ENCODE results near the gene ZNF212. TPM values are rescaled to one million over a fixed set of nuclear protein-coding genes. Genes with fewer than 3 reads are reported as not detected.

ZNF212 gene
- total RNA-seq, 1 donor from 2014 or later = 12.8 TPM

DNA sequence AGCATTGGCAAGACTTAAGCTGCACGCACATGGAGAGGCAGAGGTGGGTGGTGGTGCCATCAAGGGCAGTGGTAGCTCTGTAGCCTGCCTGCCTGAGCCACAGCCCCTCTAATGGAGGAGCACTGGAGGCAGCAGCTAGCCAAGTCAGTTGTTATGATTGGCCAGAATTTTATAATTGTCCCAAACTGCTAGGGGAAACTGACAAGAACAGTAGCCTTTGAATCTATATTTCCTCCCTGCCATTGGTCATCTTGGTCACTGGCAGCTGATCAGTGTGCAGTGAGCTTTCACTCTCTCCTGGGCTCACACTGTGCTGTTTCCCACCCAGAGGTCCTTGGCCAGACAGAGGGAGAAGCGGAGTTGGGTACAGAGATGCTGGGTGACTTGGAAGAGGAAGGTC, 12.9 kb downstream of the ZNF212 start:
- Mint-ChIP-seq H3K27me3 (ENCODE audit: unreplicated experiment) (peaks cover 3% of the 10 kb centered on the region), H3K4me1 (ENCODE audit: unreplicated experiment) (no peaks in the 10 kb centered on the region), H3K4me3 (ENCODE audit: unreplicated experiment) (no peak overlapping the region), H3K9me3 (ENCODE audit: unreplicated experiment) (no peaks in the 10 kb centered on the region), H3K36me3 (ENCODE audit: low read depth, unreplicated experiment) (peaks cover 19% of the 10 kb centered on the region), H3K27ac (ENCODE audit: unreplicated experiment) (no peak overlapping the region)
- DNase-seq (ENCODE audit: low spot score) = no peak
- no peak for TF ChIP-seq CTCF (IDR thresholded peaks at IDR 0.05; ENCODE audit: unreplicated experiment)

DNA sequence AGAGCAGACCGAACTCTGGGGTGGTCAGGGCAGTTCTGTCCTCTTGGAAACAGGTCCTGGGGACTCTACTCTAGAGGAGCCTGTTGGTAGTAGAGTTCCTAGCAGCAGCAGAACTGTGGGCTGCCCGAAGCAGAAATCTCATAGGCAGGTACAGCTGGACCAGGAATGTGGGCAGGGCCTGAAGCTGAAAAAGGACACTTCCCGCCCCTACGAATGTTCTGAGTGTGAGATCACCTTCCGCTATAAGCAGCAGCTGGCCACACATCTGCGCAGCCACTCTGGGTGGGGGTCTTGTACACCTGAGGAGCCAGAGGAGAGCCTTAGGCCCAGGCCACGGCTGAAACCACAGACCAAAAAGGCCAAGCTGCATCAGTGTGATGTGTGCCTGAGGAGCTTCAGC, 14.2 kb downstream of the ZNF212 start:
- Mint-ChIP-seq H3K9me3 (ENCODE audit: unreplicated experiment) (no peaks in the 10 kb centered on the region), H3K4me3 (ENCODE audit: unreplicated experiment) (no peak overlapping the region), H3K36me3 (ENCODE audit: low read depth, unreplicated experiment) (peaks cover 19% of the 10 kb centered on the region), H3K4me1 (ENCODE audit: unreplicated experiment) (peaks cover 6% of the 10 kb centered on the region), H3K27ac (ENCODE audit: unreplicated experiment) (no peak overlapping the region), H3K27me3 (ENCODE audit: unreplicated experiment) (peaks cover 3% of the 10 kb centered on the region)
- no peak for TF ChIP-seq CTCF (IDR thresholded peaks at IDR 0.05; ENCODE audit: unreplicated experiment)
- no peak for DNase-seq (ENCODE audit: low spot score)

DNA sequence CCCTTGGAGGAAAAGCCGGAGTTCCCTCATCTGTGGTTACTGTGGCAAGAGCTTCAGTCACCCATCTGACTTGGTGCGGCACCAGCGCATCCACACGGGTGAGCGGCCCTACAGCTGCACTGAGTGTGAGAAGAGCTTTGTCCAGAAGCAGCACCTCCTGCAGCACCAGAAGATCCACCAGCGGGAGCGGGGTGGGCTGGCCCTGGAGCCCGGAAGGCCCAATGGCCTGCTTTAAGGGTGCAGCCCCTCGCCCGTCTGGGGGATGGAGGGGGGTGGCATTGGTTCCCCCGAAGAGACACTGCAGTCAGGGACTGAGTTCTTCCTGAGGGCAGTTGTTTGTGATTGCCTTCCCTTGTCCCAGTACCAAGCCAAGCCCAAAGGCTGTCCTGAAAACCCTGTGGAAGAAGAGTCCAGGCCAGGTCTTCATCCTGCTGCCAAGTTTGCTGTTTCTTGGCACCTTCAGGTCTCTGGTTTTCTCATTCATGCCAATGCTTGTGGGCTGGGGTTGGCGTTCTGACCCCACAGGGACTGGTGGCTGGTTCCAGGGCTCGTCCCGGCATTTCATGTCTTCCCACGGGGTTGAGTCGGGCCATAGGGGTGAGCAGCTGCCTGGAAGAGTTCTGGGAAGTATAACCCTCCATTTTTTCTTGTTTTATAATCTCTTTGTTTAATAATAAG, 14.9 kb downstream of the ZNF212 start:
- DNase-seq (ENCODE audit: low spot score) = no peak
- Mint-ChIP-seq H3K36me3 (ENCODE audit: low read depth, unreplicated experiment) (peaks cover 19% of the 10 kb centered on the region), H3K9me3 (ENCODE audit: unreplicated experiment) (no peaks in the 10 kb centered on the region), H3K4me3 (ENCODE audit: unreplicated experiment) (no peak overlapping the region), H3K4me1 (ENCODE audit: unreplicated experiment) (peaks cover 6% of the 10 kb centered on the region), H3K27me3 (ENCODE audit: unreplicated experiment) (peaks cover 3% of the 10 kb centered on the region), H3K27ac (ENCODE audit: unreplicated experiment) (no peak overlapping the region)
- TF ChIP-seq CTCF (IDR thresholded peaks at IDR 0.05; ENCODE audit: unreplicated experiment) = no peak

GRCh38 chr7:149255174-149255573, 15.7 kb downstream of the ZNF212 start:
- H3K36me3 Mint-ChIP-seq (ENCODE audit: low read depth, unreplicated experiment) = peaks cover 19% of the 10 kb centered on the region
- no peaks in the 10 kb centered on the region for H3K9me3 Mint-ChIP-seq (ENCODE audit: unreplicated experiment)
- H3K27ac Mint-ChIP-seq (ENCODE audit: unreplicated experiment) = no peak overlapping the region
- peaks cover 6% of the 10 kb centered on the region for H3K4me1 Mint-ChIP-seq (ENCODE audit: unreplicated experiment)
- no peak for TF ChIP-seq CTCF (IDR thresholded peaks at IDR 0.05; ENCODE audit: unreplicated experiment)
- H3K4me3 Mint-ChIP-seq (ENCODE audit: unreplicated experiment) = peak overlapping the region; percentile 34
- peaks cover 3% of the 10 kb centered on the region for H3K27me3 Mint-ChIP-seq (ENCODE audit: unreplicated experiment)
- DNase-seq (ENCODE audit: low spot score) = no peak

DNA sequence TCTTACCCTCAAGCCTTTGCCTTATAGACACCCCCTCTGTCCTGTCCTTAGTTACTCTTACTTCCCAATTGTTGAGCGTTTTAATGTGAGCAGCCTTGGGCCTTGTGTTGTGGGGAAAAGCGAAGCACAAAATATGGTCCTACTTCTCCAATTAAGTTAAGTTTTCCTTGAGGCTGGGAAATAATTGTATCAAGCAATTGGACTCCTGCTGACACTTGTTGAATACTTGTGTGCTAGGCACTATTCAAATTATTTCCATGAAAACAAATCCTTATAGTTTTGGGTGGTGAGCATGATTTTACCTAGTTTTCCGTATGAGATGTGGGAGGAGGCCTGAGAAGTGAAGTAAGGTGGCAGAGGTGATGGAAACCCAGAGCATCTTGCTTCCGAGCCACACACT, 17.1 kb downstream of the ZNF212 start:
- no peak for DNase-seq (ENCODE audit: low spot score)
- no peak for TF ChIP-seq CTCF (IDR thresholded peaks at IDR 0.05; ENCODE audit: unreplicated experiment)
- H3K27me3 Mint-ChIP-seq (ENCODE audit: unreplicated experiment) = peaks cover 7% of the 10 kb centered on the region

More for the DNA sequence above, 17.1 kb downstream of the ZNF212 start:
- H3K4me3 Mint-ChIP-seq (ENCODE audit: unreplicated experiment) = peak overlapping the region; percentile 24
- H3K9me3 Mint-ChIP-seq (ENCODE audit: unreplicated experiment) = no peaks in the 10 kb centered on the region
- peaks cover 6% of the 10 kb centered on the region for H3K4me1 Mint-ChIP-seq (ENCODE audit: unreplicated experiment)
- H3K36me3 Mint-ChIP-seq (ENCODE audit: low read depth, unreplicated experiment) = peaks cover 19% of the 10 kb centered on the region
- H3K27ac Mint-ChIP-seq (ENCODE audit: unreplicated experiment) = no peak overlapping the region
